ENCODE measurements around the gene RWDD3.

The RWDD3 gene

GRCh38 chr1:95216292-95216990 is 17.6 kb upstream of the RWDD3 start:
- H3K4me3 ChIP-seq (ENCODE audit: low read depth, low read length), result no peak overlapping the region
- TF ChIP-seq, protein P1, sequence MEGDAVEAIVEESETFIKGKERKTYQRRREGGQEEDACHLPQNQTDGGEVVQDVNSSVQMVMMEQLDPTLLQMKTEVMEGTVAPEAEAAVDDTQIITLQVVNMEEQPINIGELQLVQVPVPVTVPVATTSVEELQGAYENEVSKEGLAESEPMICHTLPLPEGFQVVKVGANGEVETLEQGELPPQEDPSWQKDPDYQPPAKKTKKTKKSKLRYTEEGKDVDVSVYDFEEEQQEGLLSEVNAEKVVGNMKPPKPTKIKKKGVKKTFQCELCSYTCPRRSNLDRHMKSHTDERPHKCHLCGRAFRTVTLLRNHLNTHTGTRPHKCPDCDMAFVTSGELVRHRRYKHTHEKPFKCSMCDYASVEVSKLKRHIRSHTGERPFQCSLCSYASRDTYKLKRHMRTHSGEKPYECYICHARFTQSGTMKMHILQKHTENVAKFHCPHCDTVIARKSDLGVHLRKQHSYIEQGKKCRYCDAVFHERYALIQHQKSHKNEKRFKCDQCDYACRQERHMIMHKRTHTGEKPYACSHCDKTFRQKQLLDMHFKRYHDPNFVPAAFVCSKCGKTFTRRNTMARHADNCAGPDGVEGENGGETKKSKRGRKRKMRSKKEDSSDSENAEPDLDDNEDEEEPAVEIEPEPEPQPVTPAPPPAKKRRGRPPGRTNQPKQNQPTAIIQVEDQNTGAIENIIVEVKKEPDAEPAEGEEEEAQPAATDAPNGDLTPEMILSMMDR (IDR thresholded peaks at IDR 0.05; ENCODE audit: insufficient read depth, low read depth, low read length, missing control alignments), result no peak
- DNase-seq (ENCODE audit: low read depth), result peak; percentile 20

DNA sequence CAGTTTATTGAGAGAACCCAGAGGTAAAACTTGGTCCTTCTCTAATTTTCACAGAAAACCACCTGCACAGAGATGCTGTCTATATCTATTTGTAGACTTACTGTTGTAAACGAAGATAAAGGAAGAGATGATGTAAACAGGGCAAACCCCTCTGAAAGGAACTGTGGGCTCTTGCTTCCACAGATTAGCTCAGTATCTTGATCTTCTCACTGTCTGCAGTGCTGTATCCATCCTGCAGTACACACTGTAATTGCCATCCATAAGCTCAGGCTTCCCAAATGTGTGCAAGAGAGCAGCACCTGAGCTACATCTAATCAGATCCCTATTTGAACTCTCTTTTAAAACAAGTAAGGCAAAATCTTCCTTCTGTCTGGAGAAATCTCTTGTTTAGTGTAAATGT is 16.6 kb upstream of the RWDD3 start:
- H3K4me3 ChIP-seq (ENCODE audit: low read depth, low read length), result no peak overlapping the region
- DNase-seq (ENCODE audit: low read depth), result no peak
- TF ChIP-seq, protein P1 (IDR thresholded peaks at IDR 0.05; ENCODE audit: insufficient read depth, low read depth, low read length, missing control alignments), result no peak

DNA sequence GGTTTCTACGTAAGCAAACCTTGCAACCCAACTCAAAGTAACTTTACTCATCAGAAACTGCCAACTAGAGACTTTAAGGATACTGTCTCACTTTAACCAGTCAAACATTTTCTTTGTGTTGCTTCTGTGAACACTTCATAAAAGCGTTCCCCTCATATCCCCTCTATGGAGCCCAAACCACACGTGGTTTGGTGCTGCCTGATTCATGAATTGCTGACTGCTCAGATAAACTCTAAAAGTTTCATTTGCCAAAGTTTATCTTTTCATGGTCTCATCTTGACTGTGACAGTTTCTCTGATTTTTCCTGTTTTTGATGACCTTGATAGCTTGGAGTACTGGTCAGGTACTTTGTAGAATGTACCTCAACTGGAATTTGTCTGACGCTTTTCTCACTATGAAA is 14.6 kb upstream of the RWDD3 start:
- no peak overlapping the region for H3K4me3 ChIP-seq (ENCODE audit: low read depth, low read length)
- TF ChIP-seq, protein P1 (IDR thresholded peaks at IDR 0.05; ENCODE audit: insufficient read depth, low read depth, low read length, missing control alignments), result no peak
- no peak for DNase-seq (ENCODE audit: low read depth)

GRCh38 chr1:95221306-95221705 is 12.7 kb upstream of the RWDD3 start:
- no peak for DNase-seq (ENCODE audit: low read depth)
- TF ChIP-seq, protein P1 (IDR thresholded peaks at IDR 0.05; ENCODE audit: insufficient read depth, low read depth, low read length, missing control alignments), result no peak
- no peak overlapping the region for H3K4me3 ChIP-seq (ENCODE audit: low read depth, low read length)

DNA sequence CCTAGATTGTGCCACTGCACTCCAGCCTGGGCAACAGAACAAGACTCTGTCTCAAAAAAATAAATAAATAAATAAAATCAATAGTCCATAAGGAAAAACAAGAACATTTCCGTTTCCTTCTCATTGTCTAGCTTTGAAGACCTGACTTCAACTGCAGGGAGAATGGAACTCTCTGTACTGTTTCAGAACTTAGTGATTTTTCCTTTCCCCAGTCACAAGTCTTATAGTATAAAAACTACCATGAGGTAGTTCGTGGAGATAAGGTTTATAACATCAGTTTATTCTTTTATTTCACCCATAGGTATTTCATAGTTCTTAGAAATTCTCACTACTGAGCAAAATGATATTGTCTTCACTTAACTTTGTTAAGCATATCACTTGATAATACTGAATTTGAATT is 11.4 kb upstream of the RWDD3 start:
- H3K4me3 ChIP-seq (ENCODE audit: low read depth, low read length), result no peak overlapping the region
- TF ChIP-seq, protein P1 (IDR thresholded peaks at IDR 0.05; ENCODE audit: insufficient read depth, low read depth, low read length, missing control alignments), result no peak
- DNase-seq (ENCODE audit: low read depth), result no peak

DNA sequence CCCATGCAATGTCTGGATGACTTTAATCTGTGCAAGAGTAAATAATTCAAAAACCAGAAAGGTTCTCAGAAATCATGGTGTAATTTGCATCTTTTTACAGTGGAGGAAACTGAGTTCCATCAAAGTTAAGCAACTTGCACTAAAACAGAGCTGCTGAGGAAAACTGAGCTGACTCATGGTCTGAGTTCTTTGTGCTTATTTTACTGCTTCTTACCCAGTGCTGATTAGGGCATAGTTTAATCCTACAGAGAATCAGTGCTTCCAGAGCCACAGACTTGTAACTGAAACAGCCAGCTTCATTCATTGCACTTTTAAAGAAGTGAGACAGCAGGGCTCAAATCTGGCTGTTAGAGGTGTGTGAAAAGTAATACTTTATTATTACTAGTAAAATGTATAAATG is 10.9 kb upstream of the RWDD3 start:
- no peak overlapping the region for H3K4me3 ChIP-seq (ENCODE audit: low read depth, low read length)
- DNase-seq (ENCODE audit: low read depth), result no peak

More for the DNA sequence above, 10.9 kb upstream of the RWDD3 start:
- TF ChIP-seq, protein P1 (IDR thresholded peaks at IDR 0.05; ENCODE audit: insufficient read depth, low read depth, low read length, missing control alignments), result no peak

Measured in GM12865 (cell line).